ENCODE data around the gene PRKCI.

The PRKCI gene

DNA sequence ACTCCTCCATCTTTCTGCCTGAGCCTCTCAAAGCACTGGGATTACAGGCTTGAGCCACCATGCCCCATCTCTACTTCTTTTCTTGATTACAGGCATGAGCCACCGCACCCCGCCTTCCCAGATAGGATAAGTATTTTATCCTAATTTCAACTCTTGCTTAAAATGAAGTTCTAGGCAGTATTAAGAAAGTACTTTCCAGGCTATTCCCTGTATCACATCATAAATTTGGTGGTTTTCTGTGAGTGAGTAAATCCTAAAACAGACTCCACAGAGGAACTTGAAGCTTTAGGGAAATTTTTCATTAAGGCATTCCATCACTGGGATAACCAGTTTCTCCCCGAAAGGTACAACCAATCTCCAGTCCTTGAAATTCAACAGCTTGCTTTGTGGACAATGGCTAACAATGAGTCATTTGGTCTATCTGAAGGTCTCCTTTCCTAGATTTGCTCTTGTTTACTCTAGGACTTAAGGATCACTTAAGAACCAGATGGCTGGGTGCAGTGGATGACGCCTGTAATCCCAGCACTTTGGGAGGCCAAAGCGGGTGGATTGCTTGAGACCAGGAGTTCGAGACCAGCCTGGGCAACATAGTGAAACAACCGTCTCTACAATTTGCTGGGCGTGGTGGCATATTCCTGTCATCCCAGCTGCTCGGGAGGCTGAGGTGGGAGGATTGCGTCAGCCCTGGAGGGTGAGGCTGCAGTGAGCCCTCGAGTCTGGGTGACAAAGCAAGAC lies 85.6 kb downstream of the PRKCI start:
- no peak for TF ChIP-seq GATA2 (IDR thresholded peaks at IDR 0.05; ENCODE audit: low read depth, low read length)
- TF ChIP-seq GATA3 (IDR thresholded peaks at IDR 0.05; ENCODE audit: low read depth, low read length), result no peak

DNA sequence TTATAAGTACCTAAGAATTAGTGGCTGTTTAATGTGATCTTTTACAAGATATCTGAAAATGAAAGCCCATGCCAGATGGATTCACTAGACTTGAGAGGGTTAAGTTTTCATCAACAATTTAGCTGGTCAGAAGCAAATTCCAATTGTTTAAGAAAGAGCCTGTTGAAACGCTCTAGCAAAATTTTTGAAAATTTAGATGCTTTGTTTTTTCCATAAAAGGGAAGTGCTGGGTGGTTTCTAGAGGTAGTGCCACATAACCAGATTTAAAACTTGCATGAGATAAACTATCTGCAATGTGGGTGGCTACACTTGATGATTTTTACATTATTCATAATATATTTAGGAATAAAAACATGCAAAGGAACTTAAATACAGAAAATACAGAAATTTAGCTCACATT lies 86.8 kb downstream of the PRKCI start:
- TF ChIP-seq GATA3 (IDR thresholded peaks at IDR 0.05; ENCODE audit: low read depth, low read length), result peak; percentile 2; the same call in 1 of the 2 replicates
- no peak for TF ChIP-seq GATA2 (IDR thresholded peaks at IDR 0.05; ENCODE audit: low read depth, low read length)

DNA sequence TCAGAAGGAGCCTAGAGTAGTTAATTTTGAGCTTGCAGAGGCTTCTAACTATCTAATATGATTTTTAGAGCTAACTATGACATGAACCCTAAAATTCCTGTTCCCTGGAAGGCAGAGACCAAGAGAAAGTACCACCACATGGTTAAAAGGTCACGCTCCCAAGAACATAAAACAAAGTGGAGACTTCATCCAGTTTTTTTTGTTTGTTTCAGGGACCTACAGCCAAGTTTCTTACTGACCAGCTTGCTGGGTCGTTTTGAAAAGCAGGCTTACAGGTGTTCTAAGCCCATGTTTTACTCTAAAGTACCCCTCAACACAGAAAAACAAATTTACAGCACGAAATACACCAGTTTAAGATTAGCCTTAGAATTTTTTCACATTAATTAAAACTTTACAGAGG lies 95.7 kb downstream of the PRKCI start:
- TF ChIP-seq GATA3 (IDR thresholded peaks at IDR 0.05; ENCODE audit: low read depth, low read length) (no peak), GATA2 (IDR thresholded peaks at IDR 0.05; ENCODE audit: low read depth, low read length) (no peak)

DNA sequence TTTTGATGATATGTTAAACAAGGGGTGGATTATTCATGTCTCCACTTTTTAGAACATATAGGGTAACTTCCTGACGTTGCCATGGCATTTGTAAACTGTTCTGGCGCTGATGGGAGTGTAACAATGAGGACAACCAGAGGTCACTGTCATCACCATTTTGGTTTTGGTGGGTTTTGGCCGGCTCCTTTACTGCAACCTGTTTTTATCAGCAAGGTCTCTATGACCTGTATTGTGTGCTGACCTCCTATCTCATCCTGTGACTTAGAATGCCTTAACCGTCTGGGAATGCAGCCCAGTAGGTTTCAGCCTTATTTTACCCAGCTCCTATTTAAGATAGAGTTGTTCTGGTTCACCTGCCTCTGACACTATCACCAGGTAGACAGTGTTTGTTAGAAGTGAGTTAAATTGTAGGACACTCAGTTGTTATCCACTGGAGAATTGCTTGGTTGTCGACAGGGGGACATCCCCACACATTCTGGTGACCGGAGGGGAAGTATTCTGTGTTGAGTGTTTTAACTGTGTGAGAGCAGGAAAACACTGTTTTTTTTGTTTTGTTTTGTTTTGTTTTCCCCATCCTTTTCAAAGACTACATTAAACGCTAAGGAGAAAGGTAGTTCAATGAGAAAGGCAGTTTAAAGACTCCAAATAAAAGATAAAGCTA lies 98.4 kb downstream of the PRKCI start:
- TF ChIP-seq GATA3 (IDR thresholded peaks at IDR 0.05; ENCODE audit: low read depth, low read length) (no peak), GATA2 (IDR thresholded peaks at IDR 0.05; ENCODE audit: low read depth, low read length) (no peak)

- TF ChIP-seq GATA3 (IDR thresholded peaks at IDR 0.05; ENCODE audit: low read depth, low read length) (no peak), GATA2 (IDR thresholded peaks at IDR 0.05; ENCODE audit: low read depth, low read length) (no peak)
Observed at GRCh38 chr3:170321321-170322034, 99.3 kb downstream of the PRKCI start.

DNA sequence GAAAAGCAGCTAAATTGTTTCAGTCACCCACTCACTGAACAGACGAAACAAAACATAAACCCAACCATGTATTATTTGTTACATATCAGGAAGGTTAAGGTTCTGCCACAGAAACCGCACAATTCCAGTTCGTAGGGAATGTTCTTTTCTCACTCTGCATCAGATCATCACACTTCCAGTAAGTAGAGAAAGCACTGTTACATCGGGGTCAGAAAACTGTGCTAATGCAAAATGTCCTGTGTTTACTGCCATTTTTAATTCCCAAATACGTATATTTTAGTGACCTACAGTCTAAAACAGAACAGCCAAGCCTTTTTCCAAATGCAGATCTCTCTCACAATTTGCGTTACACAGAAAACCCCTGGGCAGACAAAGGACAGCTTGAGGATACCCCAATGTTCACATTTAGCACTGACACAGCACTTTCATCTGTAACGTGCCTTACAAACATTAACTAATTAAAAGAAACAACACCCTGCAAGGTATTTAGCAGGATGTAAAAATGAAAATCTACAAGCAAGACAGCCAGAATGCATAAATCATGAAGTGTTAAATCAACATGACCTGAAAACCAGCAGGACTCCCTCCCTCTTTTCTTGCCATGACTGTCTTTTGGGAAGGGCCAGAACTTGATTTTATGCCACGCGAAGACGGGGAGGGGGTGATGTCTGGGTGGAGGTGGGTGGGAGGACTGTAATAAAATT lies 100.5 kb downstream of the PRKCI start:
- TF ChIP-seq GATA2 (IDR thresholded peaks at IDR 0.05; ENCODE audit: low read depth, low read length) (no peak), GATA3 (IDR thresholded peaks at IDR 0.05; ENCODE audit: low read depth, low read length) (no peak)

DNA sequence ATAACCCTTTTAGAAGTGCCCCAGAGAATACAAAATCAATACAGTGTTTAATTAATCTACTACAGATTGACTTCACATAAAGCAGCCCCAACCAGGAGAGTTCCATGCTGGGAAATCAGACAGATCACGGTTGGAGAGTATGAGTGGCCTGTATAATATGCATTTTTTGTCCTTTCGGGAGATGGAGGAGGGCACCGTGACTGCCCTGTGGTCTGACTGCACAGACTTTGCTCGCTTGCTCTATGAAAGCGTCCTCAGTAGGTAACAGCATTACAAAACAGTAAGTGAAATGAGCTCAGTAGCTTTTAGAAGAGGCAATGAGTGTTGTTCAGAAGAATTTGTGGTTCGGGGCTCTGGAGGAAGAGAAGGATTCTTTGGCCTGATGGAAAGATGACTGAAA lies 101.1 kb downstream of the PRKCI start:
- TF ChIP-seq GATA3 (IDR thresholded peaks at IDR 0.05; ENCODE audit: low read depth, low read length), result no peak
- no peak for TF ChIP-seq GATA2 (IDR thresholded peaks at IDR 0.05; ENCODE audit: low read depth, low read length)

DNA sequence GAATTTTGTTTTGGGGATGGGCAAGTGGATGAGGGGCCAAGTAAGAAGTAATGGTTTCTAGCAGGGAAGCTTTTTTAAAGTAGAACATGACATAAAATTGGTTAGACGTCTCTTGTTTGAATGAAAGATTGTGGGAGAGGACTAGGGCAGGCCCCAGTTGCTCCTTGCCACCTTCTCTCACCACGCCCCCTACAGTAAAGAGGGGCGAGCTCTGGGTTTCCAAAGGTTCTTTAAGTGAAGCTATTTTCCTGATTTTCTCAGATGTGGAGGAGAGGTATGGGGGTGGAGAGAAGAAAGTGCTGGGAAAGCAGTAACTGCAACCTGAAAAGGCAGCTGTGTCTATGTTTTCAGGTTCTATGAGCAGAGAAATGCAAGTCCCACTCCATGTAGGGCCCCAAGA lies 102.7 kb downstream of the PRKCI start:
- no peak for TF ChIP-seq GATA3 (IDR thresholded peaks at IDR 0.05; ENCODE audit: low read depth, low read length)
- TF ChIP-seq GATA2 (IDR thresholded peaks at IDR 0.05; ENCODE audit: low read depth, low read length), result no peak

- TF ChIP-seq GATA2 (IDR thresholded peaks at IDR 0.05; ENCODE audit: low read depth, low read length), result no peak
- no peak for TF ChIP-seq GATA3 (IDR thresholded peaks at IDR 0.05; ENCODE audit: low read depth, low read length)
Observed at GRCh38 chr3:170327040-170327808, 105.0 kb downstream of the PRKCI start.

- no peak for TF ChIP-seq GATA2 (IDR thresholded peaks at IDR 0.05; ENCODE audit: low read depth, low read length)
- no peak for TF ChIP-seq GATA3 (IDR thresholded peaks at IDR 0.05; ENCODE audit: low read depth, low read length)
Observed at GRCh38 chr3:170330366-170330765, 108.1 kb downstream of the PRKCI start.

- no peak for TF ChIP-seq GATA2 (IDR thresholded peaks at IDR 0.05; ENCODE audit: low read depth, low read length)
- TF ChIP-seq GATA3 (IDR thresholded peaks at IDR 0.05; ENCODE audit: low read depth, low read length), result no peak
Observed at GRCh38 chr3:170331143-170331542, 108.9 kb downstream of the PRKCI start.

GRCh38 chr3:170337420-170337819 lies 115.2 kb downstream of the PRKCI start:
- TF ChIP-seq GATA2 (IDR thresholded peaks at IDR 0.05; ENCODE audit: low read depth, low read length), result no peak
- no peak for TF ChIP-seq GATA3 (IDR thresholded peaks at IDR 0.05; ENCODE audit: low read depth, low read length)

DNA sequence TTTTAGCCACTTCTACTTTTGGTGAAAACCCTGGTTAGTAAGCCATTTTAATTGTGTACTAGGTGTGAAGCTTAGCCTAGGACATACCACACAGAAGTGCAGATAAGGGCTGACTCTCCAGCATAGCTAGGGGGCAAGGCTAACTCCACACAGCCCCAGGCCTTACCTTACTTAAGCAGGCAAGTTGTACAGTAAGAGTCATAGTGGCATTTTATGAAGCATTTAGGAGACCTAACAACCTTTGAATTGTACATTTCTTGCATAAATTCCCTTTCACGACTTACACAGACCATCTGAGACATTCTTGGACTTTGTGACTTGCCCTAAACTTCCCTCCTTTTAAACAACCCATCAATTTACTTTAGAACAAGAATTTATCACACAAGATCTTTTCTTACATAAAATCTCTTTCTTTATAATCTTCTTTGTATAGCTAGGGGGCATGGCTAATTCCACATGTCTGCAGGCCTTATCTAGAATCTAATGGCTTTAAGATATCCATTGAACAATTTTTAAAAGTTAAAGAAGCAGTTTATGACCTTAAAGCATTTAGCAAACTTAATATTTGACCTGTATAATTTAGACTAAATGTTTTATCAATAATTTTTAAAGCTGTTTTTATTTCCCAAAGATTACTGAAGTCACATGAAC lies 116.6 kb downstream of the PRKCI start:
- no peak for TF ChIP-seq GATA2 (IDR thresholded peaks at IDR 0.05; ENCODE audit: low read depth, low read length)
- TF ChIP-seq GATA3 (IDR thresholded peaks at IDR 0.05; ENCODE audit: low read depth, low read length), result no peak
